NCI-H2227 (cell line): ENCODE data around the gene ATG4D.
"Not testable (repeated sequence)": the region's sequence is repeated elsewhere in the genome, so short reads cannot be mapped to it uniquely, and the experiment has no call there.

Experiments used
- DNase-seq: peaks from one replicate; lab custom pipeline; 2025; ENCODE audit not compliant: unreplicated experiment; lab: John Stamatoyannopoulos, UW

ATG4D gene

GRCh38 chr19:10550336-10550735 is 6.6 kb downstream of the ATG4D start:
- DNase-seq, result no peak

- not testable (repeated sequence) for DNase-seq
These were observed 7.3 kb downstream of the ATG4D start for GRCh38 chr19:10551006-10551405.

- no peak for DNase-seq
These were observed 8.1 kb downstream of the ATG4D start for GRCh38 chr19:10551698-10552301.

- DNase-seq, result peak; percentile 11
These were observed 8.9 kb downstream of the ATG4D start for GRCh38 chr19:10552510-10553053.

DNA sequence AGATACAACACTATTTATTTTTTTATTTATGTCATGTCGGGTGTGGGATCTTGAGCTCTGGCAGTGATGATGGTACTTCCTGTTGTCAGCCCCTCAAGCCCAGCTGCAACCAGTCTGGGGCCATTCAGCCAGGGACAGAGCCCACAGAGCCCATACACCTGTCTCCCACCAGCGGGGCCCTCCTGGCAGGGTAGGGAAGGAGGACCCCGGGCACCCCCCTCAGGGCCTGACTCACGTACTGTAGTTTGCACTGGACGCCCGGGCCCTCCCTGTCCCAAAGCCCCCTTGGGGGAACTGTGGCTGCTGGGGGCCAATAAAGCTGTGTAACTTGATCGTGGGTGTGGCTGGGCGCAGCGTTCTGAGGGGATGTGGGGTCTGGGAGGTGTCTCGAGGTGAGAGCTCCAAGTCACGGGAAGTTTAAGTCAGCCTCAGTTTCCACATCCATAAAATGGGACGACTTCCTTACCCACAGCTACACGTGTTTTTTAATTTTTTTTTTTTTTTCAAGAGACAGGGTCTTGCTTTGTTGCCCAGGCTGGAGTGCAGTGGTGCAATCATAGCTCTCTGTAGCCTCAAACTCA is 9.5 kb downstream of the ATG4D start:
- no peak for DNase-seq

GRCh38 chr19:10553943-10554381 is 10.3 kb downstream of the ATG4D start:
- DNase-seq, result no peak

DNA sequence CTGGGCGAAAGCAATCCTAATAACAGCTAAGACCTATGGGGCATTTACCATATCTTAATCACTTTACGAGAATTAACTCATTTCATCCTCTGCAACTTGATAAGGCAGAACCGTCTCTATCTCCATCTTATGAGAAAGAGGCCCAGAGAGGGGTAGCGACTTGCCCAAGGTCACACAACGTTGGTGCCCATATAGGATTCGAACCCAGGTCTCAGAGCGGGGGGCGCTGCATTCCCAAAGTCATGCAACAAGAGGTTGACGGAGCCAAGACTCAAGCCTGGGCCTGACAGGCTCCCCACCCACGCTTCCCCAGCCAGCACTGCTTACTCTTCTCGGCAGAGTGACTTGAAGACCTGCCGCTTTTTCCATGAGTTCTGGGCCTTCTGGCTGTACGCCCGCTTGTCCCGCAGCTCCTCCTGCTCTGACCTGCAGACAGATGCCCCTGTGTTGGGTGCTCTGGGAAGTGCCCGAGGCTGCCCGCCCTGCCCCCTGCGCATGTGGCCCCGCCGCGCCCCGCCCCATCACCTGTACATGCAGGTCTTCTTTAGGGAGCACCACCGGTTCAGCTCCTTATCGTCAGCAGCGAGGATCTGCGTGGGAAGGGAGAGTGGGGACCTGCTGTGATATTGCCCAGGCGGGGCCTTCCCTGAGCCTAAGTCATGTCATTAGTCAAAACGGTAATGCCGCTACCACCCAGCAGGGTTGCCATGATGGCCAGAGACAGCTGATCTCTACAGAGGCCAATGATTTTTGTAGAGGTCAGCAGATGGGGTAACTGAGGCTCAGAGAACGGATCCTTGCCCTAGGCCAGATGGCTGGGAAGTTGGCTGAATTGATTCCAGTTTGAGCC is 11.3 kb downstream of the ATG4D start:
- DNase-seq, result no peak

- DNase-seq, result no peak
These were observed 11.9 kb downstream of the ATG4D start for GRCh38 chr19:10555610-10555973.

DNA sequence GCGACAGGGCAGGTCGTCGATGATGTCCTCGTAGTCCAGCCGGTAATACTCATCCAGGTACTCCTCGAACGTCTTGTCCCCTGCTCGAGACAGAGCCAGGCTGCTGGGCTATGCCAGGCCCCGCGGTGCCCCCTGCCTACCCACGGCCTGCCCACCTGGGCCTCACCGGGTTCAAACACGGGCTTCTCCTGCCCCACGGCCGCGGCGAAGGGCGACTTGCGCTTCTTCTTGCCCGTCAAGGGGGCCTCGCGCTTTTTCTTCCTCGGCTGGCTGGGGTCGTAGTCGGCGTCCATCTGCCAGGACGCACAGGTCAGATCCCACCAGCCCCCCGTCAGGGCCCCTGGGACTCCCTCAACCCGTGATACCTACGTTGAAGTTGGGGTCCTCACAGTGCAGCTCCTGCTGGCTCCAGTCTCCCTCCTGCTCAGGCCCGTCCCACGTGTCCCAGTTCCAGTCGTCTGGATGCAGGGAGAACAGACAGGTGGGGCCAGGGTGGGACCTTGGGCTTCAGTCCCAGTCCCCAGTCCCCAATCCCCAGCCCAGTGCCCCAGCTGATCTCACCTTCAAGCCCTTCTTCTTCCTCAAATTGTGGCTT is 14.0 kb downstream of the ATG4D start:
- no peak for DNase-seq

DNA sequence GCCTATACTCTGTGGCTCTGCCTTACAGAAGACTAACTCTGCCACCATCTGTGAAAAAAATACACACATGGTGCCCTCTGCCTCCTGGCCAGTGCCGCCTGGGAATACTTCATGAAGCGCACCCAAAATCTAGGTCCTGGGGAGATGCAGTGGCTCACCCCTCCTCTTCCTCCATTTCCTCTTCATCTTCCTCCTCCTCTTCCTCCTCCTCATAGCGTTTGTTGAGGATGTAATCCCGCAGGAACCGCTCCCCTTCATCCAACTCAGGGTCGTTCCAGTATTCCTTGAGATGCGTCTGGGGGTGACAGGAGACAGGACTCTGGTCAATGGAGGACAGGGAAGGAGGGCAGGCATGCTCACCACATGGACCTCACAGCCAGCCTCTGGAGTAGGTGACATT is 16.4 kb downstream of the ATG4D start:
- no peak for DNase-seq

GRCh38 chr19:10562609-10563008 is 18.9 kb downstream of the ATG4D start:
- no peak for DNase-seq

- DNase-seq, result peak; percentile 56
These were observed 21.4 kb downstream of the ATG4D start for GRCh38 chr19:10565028-10565566.

GRCh38 chr19:10565567-10566407 is 22.1 kb downstream of the ATG4D start, which contains the start of gene KRI1:
Gene KRI1, minus strand, starts transcription at chr19:10566010. Its CDS starts 11 bp downstream, at chr19:10565999.
- DNase-seq, result peak; percentile 96

- DNase-seq, result no peak
These were observed 22.6 kb downstream of the ATG4D start for GRCh38 chr19:10566408-10566657.

DNA sequence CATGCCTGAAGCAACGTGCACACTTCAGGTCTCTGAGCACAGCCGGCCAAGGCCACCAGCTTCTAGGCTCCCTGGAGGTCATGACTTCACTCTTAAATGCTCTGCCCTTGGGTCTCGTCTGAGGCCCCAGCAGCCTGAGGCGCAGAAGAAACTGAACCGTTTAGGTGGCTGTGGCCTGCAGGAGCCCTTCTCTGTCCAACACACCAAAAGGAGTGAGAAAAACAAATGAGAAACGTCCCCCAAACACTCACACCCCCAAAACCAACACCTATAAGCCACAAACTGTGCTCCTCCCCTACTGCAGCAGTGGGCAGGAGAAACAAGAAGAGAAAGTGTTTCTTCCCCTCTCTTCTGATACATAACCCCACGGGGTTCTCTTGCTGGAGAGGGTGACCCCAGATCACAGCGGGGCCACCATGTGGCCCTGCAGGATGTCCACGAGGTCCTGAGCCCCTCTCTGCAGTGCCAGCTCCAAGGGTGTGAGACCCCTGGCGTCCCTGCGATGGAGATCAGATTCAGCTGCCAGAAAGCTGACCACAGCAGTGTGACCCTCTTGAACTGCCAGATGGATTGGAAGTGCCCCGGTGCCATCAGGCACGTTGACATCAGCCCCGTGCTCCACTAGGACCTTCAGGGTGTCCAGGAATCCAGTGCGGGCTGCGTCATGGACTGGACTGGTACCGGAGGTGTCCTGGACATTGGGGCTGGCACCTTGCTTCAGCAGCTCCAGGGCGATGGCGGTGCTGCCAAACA is 23.1 kb downstream of the ATG4D start:
- DNase-seq, result no peak

- no peak for DNase-seq
These were observed 24.0 kb downstream of the ATG4D start for GRCh38 chr19:10567656-10568055.

- peak; percentile 37 for DNase-seq
These were observed 24.5 kb downstream of the ATG4D start for GRCh38 chr19:10568062-10568825.

- peak; percentile 99 for DNase-seq
These were observed 25.3 kb downstream of the ATG4D start, which contains the start of gene CDKN2D for GRCh38 chr19:10568826-10569651. Gene CDKN2D, minus strand, starts transcription at chr19:10568979. Its CDS starts 326 bp downstream, at chr19:10568653.
